HepG2 (cell line): ENCODE data around the gene SBNO2. TPM values are rescaled to one million over a fixed set of nuclear protein-coding genes. Genes with fewer than 3 reads are reported as not detected.
A peak's percentile ranks its signal among the peaks of the same experiment; 100 is the strongest.

Experiments used
- DPF2 ChIP-seq: sonication (generic); formaldehyde crosslinking; IDR thresholded peaks from 2 replicates; pipeline ENCODE4 v1.4.0; 2020; ENCODE audit warnings: mild to moderate bottlenecking, low read depth, missing genetic modification reagents, borderline replicate concordance
- GATAD2A ChIP-seq: IDR thresholded peaks from 2 replicates; pipeline ENCODE4 v1.6.1; 2016
- HDAC6 ChIP-seq: fragments of 200-600 bp; sonication (generic); IDR thresholded peaks from 2 replicates; pipeline ENCODE4 v1.7.0; 2017; ENCODE audit warnings: mild to moderate bottlenecking, antibody characterized with exemption, low read length, low read depth
- IKZF4 ChIP-seq: sonication (generic); formaldehyde crosslinking; IDR thresholded peaks from 2 replicates; pipeline ENCODE4 v1.5.1; 2020; ENCODE audit warnings: borderline replicate concordance, mild to moderate bottlenecking, low read depth, missing genetic modification reagents; ENCODE audit errors: not compliant biosample characterization
- IKZF5 ChIP-seq: IDR thresholded peaks from 2 replicates; pipeline ENCODE4 v1.6.1; 2018; ENCODE audit warnings: missing genetic modification reagents, mild to moderate bottlenecking, missing compliant biosample characterization
- RNF219 ChIP-seq: sonication (generic); formaldehyde crosslinking; IDR thresholded peaks from 2 replicates; pipeline ENCODE4 v1.5.0; 2020; ENCODE audit warnings: mild to moderate bottlenecking, missing genetic modification reagents
- TBL1XR1 ChIP-seq: fragments of 150-350 bp; IDR thresholded peaks from 2 replicates; pipeline ENCODE4 v1.6.1; 2014; ENCODE audit warnings: borderline replicate concordance, low read length; ENCODE audit not compliant: partially characterized antibody
- TBP ChIP-seq: sonication (generic); formaldehyde crosslinking; IDR thresholded peaks from 2 replicates; pipeline ENCODE4 v1.5.0; 2020; ENCODE audit warnings: missing genetic modification reagents
- ZNF224 ChIP-seq: sonication (generic); formaldehyde crosslinking; IDR thresholded peaks from 2 replicates; pipeline ENCODE4 v1.5.0; 2020; ENCODE audit warnings: mild to moderate bottlenecking, missing genetic modification reagents
- ZNF318 ChIP-seq: sonication (generic); formaldehyde crosslinking; IDR thresholded peaks from 2 replicates; pipeline ENCODE4 v1.4.0; 2020; ENCODE audit warnings: mild to moderate bottlenecking, missing genetic modification reagents
- ZNF34 ChIP-seq: sonication (generic); formaldehyde crosslinking; IDR thresholded peaks from 2 replicates; pipeline ENCODE4 v1.4.0; 2020; ENCODE audit warnings: mild to moderate bottlenecking, missing genetic modification reagents, borderline replicate concordance
- ZNF724P ChIP-seq: sonication (generic); formaldehyde crosslinking; IDR thresholded peaks from 2 replicates; pipeline ENCODE4 v1.8.0; 2022; ENCODE audit warnings: missing genetic modification reagents, borderline replicate concordance
- polyA plus RNA-seq, 8 experiments: library from polyadenylated mRNA; depleted of rRNA in 3 of 8; stranded (reverse) in 7 of 8; unstranded in 1 of 8; fragments of >200 nt; fragmentation: Illumina TruSeq in 4 of 8; extraction: Trizol in 4 of 8; gene quantifications; 2 replicates each; pipeline versions ENCODE4 v1.2.1 to v1.2.3, GENCODE V29; 2011 to 2016; ENCODE audit warnings: low read depth in 4 of 8, missing spikeins in 1 of 8, mixed read lengths in 1 of 8; ENCODE audit not compliant: insufficient read depth in 1 of 8
- total RNA-seq, 5 experiments: library from RNA; depleted of rRNA; stranded (reverse); fragments of >200 nt; fragmentation: Illumina TruSeq; extraction: Trizol; gene quantifications; 2 replicates each; pipeline ENCODE4 v1.2.3, GENCODE V29; 2016; ENCODE audit warnings: low read depth in 1 of 5
- TF ChIP-seq, protein P1 (sequence below): sonication (generic); formaldehyde crosslinking; IDR thresholded peaks from 2 replicates; pipeline ENCODE4 v1.4.0; 2020; ENCODE audit warnings: mild to moderate bottlenecking, missing genetic modification reagents
- TF ChIP-seq, protein P2 (sequence below): sonication (generic); formaldehyde crosslinking; conservative IDR thresholded peaks from 2 replicates; pipeline ENCODE4 v1.4.0; 2020; ENCODE audit warnings: missing genetic modification reagents

Gene SBNO2
- total and polyA plus RNA-seq, 2 of the 13 experiments (the other 11 are each of a cell fraction or from before 2014, with no cell fraction given): 8.6 to 10.4 TPM

- TF ChIP-seq, protein P1, sequence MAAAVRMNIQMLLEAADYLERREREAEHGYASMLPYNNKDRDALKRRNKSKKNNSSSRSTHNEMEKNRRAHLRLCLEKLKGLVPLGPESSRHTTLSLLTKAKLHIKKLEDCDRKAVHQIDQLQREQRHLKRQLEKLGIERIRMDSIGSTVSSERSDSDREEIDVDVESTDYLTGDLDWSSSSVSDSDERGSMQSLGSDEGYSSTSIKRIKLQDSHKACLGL (CRISPR knock-in tag): 0 out of 2 replicates have a peak, but pooled peaks have one; percentile 11
- no peak for TF ChIP-seq ZNF224 (CRISPR knock-in tag)
- no peak for TF ChIP-seq TBL1XR1
- no peak for TF ChIP-seq IKZF4 (CRISPR knock-in tag)
- TF ChIP-seq, protein P2, sequence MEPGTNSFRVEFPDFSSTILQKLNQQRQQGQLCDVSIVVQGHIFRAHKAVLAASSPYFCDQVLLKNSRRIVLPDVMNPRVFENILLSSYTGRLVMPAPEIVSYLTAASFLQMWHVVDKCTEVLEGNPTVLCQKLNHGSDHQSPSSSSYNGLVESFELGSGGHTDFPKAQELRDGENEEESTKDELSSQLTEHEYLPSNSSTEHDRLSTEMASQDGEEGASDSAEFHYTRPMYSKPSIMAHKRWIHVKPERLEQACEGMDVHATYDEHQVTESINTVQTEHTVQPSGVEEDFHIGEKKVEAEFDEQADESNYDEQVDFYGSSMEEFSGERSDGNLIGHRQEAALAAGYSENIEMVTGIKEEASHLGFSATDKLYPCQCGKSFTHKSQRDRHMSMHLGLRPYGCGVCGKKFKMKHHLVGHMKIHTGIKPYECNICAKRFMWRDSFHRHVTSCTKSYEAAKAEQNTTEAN (CRISPR knock-in tag): no peak
- TF ChIP-seq ZNF724P (CRISPR knock-in tag): 0 out of 2 replicates have a peak, but pooled peaks have one; percentile 24
- TF ChIP-seq IKZF5 (CRISPR knock-in tag): peak; percentile 49
- no peak for TF ChIP-seq DPF2 (CRISPR knock-in tag)
- no peak for TF ChIP-seq TBP (CRISPR knock-in tag)
- no peak for TF ChIP-seq HDAC6
- TF ChIP-seq ZNF318 (CRISPR knock-in tag): no peak
- TF ChIP-seq ZNF34 (CRISPR knock-in tag): no peak
- TF ChIP-seq GATAD2A: peak; percentile 56
- TF ChIP-seq RNF219: no peak
Measured at GRCh38 chr19:1205114-1206099, 31.3 kb upstream of the SBNO2 start, which contains the start of gene STK11 (continued).
